Measurements from ENCODE around the gene NR6A1. TPM values are rescaled to one million over a fixed set of nuclear protein-coding genes. Genes with fewer than 3 reads are reported as not detected.

Gene NR6A1
- total and polyA plus RNA-seq, 12 donors: 0.29 to 2.0 (median 1.2) TPM

DNA sequence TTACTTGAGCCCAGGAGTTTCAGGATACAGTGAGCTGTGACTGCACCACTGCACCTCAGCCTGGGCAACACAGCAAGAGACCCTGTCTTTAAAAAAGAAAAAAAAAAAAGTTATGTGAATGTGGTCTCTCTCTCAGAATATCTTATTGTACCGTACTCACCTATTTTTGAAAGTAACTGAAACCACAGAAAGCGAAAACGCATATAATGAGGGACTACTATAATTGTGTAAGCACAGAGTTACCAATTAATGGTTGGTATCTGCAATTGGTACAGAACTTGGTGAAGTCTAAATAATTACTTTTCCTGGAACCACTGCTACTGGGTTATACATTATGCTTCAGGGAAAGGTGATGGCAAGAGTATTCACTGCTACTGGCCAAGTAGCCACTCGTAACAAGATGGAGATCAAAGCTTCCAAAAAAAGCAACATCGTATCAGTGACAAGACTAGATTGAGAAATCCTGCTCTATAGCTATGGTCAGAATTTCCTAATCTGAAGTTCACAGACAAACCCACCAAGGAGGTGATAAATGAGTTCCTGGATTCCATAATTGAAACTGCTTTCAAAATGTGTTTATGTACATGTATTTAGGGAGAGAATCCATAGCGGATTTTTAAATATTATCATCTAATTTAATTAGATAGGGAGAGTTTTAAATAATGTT, 82.7 kb downstream of the NR6A1 start:
- Histone ChIP-seq H3K36me3 (peaks cover 0 to 6% (median 0%) of the 10 kb centered on the region in 9 donors), H3K27me3 (no peaks in the 10 kb centered on the region), H3K4me3 (no peak overlapping the region), H3K9me3 (peaks cover 0 to 4% (median 0%) of the 10 kb centered on the region in 11 donors), H3K27ac (no peak overlapping the region), H3K4me1 (peaks cover 0 to 17% (median 4%) of the 10 kb centered on the region in 9 donors)
- DNase-seq: no peak
- intact Hi-C loops (cut with DNase I): no loop called here
- WGBS, 2 donors: 92 to 93% methylated on average over 6 of the region's 6 CpGs
- ATAC-seq: no peak
- TF ChIP-seq, protein P1, sequence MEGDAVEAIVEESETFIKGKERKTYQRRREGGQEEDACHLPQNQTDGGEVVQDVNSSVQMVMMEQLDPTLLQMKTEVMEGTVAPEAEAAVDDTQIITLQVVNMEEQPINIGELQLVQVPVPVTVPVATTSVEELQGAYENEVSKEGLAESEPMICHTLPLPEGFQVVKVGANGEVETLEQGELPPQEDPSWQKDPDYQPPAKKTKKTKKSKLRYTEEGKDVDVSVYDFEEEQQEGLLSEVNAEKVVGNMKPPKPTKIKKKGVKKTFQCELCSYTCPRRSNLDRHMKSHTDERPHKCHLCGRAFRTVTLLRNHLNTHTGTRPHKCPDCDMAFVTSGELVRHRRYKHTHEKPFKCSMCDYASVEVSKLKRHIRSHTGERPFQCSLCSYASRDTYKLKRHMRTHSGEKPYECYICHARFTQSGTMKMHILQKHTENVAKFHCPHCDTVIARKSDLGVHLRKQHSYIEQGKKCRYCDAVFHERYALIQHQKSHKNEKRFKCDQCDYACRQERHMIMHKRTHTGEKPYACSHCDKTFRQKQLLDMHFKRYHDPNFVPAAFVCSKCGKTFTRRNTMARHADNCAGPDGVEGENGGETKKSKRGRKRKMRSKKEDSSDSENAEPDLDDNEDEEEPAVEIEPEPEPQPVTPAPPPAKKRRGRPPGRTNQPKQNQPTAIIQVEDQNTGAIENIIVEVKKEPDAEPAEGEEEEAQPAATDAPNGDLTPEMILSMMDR (IDR thresholded peaks at IDR 0.05): no peak

GRCh38 chr9:124686918-124687317, 84.2 kb downstream of the NR6A1 start:
- H3K9me3 ChIP-seq: peaks cover 0 to 4% (median 0%) of the 10 kb centered on the region in 11 donors
- TF ChIP-seq, protein P1 (IDR thresholded peaks at IDR 0.05): no peak
- no peak overlapping the region for H3K4me3 ChIP-seq
- intact Hi-C loops (cut with DNase I): no loop called here
- no peak for DNase-seq
- H3K27me3 ChIP-seq: no peaks in the 10 kb centered on the region
- no peaks in the 10 kb centered on the region for H3K36me3 ChIP-seq
- 66 to 70% methylated on average over 2 of the region's 2 CpGs for WGBS, 2 donors
- no peak overlapping the region for H3K27ac ChIP-seq
- peaks cover 0 to 17% (median 4%) of the 10 kb centered on the region in 9 donors for H3K4me1 ChIP-seq
- ATAC-seq: peak in 5 of 8 donors; percentile 42 to 76 (median 63)

GRCh38 chr9:124685217-124685616, 85.9 kb downstream of the NR6A1 start:
- 73 to 74% methylated on average over 5 of the region's 5 CpGs for WGBS, 2 donors
- peaks cover 0 to 4% (median 0%) of the 10 kb centered on the region in 11 donors for H3K9me3 ChIP-seq
- no peak for ATAC-seq
- no peak for DNase-seq
- intact Hi-C loops (cut with DNase I): no loop called here
- peaks cover 0 to 17% (median 4%) of the 10 kb centered on the region in 9 donors for H3K4me1 ChIP-seq
- H3K27me3 ChIP-seq: no peaks in the 10 kb centered on the region
- TF ChIP-seq, protein P1 (IDR thresholded peaks at IDR 0.05): no peak
- H3K4me3 ChIP-seq: no peak overlapping the region
- H3K27ac ChIP-seq: no peak overlapping the region
- H3K36me3 ChIP-seq: no peaks in the 10 kb centered on the region

DNA sequence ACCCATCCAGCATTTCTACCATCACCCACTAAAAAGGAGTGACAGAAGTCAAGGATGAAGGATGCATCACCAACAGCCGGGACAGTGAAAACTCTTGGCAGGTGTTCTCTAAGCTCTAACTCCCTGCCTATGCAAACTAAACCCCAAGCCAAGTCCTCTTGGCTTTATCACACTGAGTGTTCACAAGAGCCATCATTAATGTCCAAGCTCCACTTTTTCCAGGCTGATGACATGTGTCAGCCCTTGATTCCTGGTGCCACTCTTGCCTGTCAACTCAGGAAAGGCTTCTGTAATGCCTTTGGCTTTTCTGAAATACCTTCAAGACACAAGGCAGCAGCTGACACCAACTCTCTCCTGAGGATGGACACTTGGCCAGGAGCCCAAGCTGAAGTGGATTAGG, 86.9 kb downstream of the NR6A1 start:
- peaks cover 0 to 4% (median 0%) of the 10 kb centered on the region in 11 donors for H3K9me3 ChIP-seq
- WGBS, 2 donors: 30 to 60% methylated on average over 1 of the region's 1 CpG
- intact Hi-C loops (cut with DNase I): no loop called here

More for the DNA sequence above, 86.9 kb downstream of the NR6A1 start:
- Histone ChIP-seq H3K27ac (no peak overlapping the region), H3K4me3 (no peak overlapping the region), H3K4me1 (peaks cover 0 to 17% (median 4%) of the 10 kb centered on the region in 9 donors), H3K27me3 (no peaks in the 10 kb centered on the region), H3K36me3 (no peaks in the 10 kb centered on the region)
- TF ChIP-seq, protein P1 (IDR thresholded peaks at IDR 0.05): no peak
- DNase-seq: peak in 1 of 2 donors; percentile 11
- peak in 6 of 8 donors; percentile 46 to 87 (median 86) for ATAC-seq

All from heart right ventricle (tissue), 16 donors.